Pancreas (tissue), 10 donors: ENCODE data around the gene SLC35A4. TPM values are rescaled to one million over a fixed set of nuclear protein-coding genes. Genes with fewer than 3 reads are reported as not detected.
"Not testable (repeated sequence)": the region's sequence is repeated elsewhere in the genome, so short reads cannot be mapped to it uniquely, and the experiment has no call there.

Experiments used
- ATAC-seq, 4 donors: fragments of 200-7000 bp; cut with Tn5 transposase; one replicate each; pipeline versions ENCODE4 v1.8.0 to v1.9.1; 2020; ENCODE audit warnings: mild to moderate bottlenecking in 4 of 4, moderate library complexity in 4 of 4
- DNase-seq, 6 donors: peaks; one replicate each; pipeline ENCODE4 v3.0.0-alpha.2; 2020
- FAIRE-seq: peaks from 2 replicates; lab custom pipeline; 2012; peaks lifted over from hg19 to GRCh38; lab: Jason Lieb, UNC
- H3K27ac ChIP-seq, 4 donors: fragments of 200-600 bp; sonication (generic); 1 replicate in 3 of 4; 2 replicates in 1 of 4; pipeline versions ENCODE4 v1.5.0 to v1.8.0; 2020
- H3K27me3 ChIP-seq, 4 donors: fragments of 200-600 bp; one replicate each; pipeline ENCODE4 v1.8.0; 2021
- H3K36me3 ChIP-seq, 3 donors: fragments of 200-600 bp; sonication (generic) in 1 of 3; one replicate each; pipeline versions ENCODE4 v1.5.0 to v1.8.0; 2020 to 2021
- H3K4me1 ChIP-seq, 3 donors: fragments of 200-600 bp; one replicate each; pipeline ENCODE4 v1.8.0; 2021
- H3K4me3 ChIP-seq, 4 donors: fragments of 200-600 bp; sonication (generic) in 2 of 4; one replicate each; pipeline versions ENCODE4 v1.5.0 to v1.8.0; 2020 to 2021
- H3K9me3 ChIP-seq, 4 donors: fragments of 200-600 bp; one replicate each; pipeline ENCODE4 v1.8.0; 2021
- WGBS, 2 donors: extraction: QIAGEN DNeasy Blood & Tissue Kit; methylation state at CpG; one replicate each; pipeline ENCODE4 v1.1.7; 2013; 5-methylcytosine and 5-hydroxymethylcytosine counted together
- intact Hi-C, 3 donors: fragments of 100-400 bp; cut with DNase I; formaldehyde crosslinking; loops; one replicate each; pipeline versions ENCODE4 v1.11.1 to v1.14.2; 2022
- polyA plus RNA-seq, 2 donors: library from polyadenylated mRNA; stranded (reverse); fragments of 200-250 nt; gene quantifications; one replicate each; pipeline ENCODE4 v1.2.3, GENCODE V29; 2013
- total RNA-seq, 6 donors: library from RNA; stranded (reverse); fragmentation: NEBNext Ultra II Directional in 4 of 6; extraction: Animal tissue kit (Norgen Biotek cat#: 25700) in 4 of 6; gene quantifications; one replicate each; pipeline versions ENCODE4 v1.2.1 to v1.2.4, GENCODE V29; 2021 to 2023
- TF ChIP-seq, protein P1 (sequence below), 4 donors: fragments of 200-600 bp; sonication (generic) in 3 of 4; IDR thresholded peaks; one replicate each; pipeline versions ENCODE4 v1.5.0 to v1.8.0; 2021; ENCODE audit warnings: antibody characterized with exemption in 4 of 4
- donor health status: healthy with polysubstance abuse.
- donor health status: DM: no; HTN: no; CAD: no; lungs with moderate emphysema.
- donor health status: DM: no; HTN: no; CAD: no.
- donor health status: control.
- donor health status: control.
- donor health status: Bipolar disorder and iron deficiency.
- donor health status: DM: yes; HTN: yes; CAD: no.
- donor health status: DM: no; HTN: no; CAD: no.
- donor health status: DM: no; HTN: no; CAD: no.
- donor health status: DM: yes; HTN: yes; CAD: no.

SLC35A4 gene
- total and polyA plus RNA-seq, 8 donors = 17.0 to 36.5 (median 25.4) TPM

DNA sequence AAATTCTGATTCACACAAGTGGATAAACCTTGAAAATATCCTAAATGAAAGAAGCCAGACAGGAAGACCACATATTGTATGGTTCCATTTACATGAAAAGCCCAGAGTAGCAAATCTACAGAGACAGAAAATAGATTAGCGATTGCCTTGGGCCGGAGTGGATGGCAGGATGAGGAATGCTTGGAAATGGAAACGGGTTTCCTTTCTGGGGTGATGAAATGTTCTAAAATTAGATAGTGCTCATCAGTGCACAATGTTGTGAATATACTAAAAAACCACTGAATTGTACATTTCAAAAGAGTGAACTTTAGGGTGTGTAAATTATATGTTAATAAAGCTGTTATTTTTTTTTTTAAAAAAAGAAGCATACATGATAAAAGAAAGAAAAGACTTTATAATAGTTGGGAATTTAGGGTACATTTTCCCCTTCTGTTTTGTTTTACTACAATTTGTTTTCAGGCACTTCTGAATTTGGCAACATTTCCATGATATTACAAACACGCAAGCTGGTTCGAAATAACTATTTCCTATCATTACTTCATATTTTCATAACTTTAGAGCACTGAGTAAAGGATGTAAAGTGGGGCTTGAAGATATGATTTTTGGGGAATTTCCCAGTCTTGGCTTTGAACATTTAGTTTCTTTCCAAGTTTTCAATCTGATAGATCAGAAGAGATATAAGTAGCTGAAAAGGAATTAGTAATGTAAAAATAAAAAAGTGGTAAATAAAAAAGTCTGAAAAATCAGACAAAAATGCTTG is 23.9 kb downstream of the SLC35A4 start:
- no peaks in the 10 kb centered on the region for H3K9me3 ChIP-seq
- FAIRE-seq (no peak), DNase-seq (no peak), ATAC-seq (peak in 2 of 4 donors; percentile 31 to 66)
- H3K4me3 ChIP-seq = no peak overlapping the region
- WGBS, 2 donors = 73 to 81% methylated on average over 5 of the region's 5 CpGs
- H3K27ac ChIP-seq = peak overlapping the region in 1 of 4 donors; percentile 8
- no peaks in the 10 kb centered on the region for H3K27me3 ChIP-seq
- intact Hi-C loops = no loop called here
- H3K36me3 ChIP-seq = no peaks in the 10 kb centered on the region
- TF ChIP-seq, protein P1, sequence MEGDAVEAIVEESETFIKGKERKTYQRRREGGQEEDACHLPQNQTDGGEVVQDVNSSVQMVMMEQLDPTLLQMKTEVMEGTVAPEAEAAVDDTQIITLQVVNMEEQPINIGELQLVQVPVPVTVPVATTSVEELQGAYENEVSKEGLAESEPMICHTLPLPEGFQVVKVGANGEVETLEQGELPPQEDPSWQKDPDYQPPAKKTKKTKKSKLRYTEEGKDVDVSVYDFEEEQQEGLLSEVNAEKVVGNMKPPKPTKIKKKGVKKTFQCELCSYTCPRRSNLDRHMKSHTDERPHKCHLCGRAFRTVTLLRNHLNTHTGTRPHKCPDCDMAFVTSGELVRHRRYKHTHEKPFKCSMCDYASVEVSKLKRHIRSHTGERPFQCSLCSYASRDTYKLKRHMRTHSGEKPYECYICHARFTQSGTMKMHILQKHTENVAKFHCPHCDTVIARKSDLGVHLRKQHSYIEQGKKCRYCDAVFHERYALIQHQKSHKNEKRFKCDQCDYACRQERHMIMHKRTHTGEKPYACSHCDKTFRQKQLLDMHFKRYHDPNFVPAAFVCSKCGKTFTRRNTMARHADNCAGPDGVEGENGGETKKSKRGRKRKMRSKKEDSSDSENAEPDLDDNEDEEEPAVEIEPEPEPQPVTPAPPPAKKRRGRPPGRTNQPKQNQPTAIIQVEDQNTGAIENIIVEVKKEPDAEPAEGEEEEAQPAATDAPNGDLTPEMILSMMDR (IDR thresholded peaks at IDR 0.05) = no peak
- H3K4me1 ChIP-seq = no peaks in the 10 kb centered on the region

DNA sequence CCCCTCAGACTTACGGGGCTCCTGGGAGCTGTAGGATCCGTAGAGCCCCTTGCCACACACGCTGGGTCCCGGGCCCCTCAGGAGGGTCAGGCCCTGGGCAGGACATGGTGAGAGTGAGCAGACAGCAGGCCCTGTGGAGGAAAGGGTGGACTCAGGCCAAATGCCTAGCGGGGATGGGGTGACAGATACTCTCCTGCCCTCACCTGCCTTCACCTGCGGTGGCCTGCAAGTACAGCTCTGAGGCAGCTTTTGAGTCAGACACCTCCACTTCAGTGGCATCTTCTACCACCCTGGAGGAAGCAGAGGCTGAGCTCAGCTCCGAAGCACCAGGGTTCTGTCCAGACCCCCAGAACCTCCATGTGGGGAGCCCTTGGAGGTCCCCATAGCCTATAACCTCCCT is 26.2 kb downstream of the SLC35A4 start:
- no peaks in the 10 kb centered on the region for H3K9me3 ChIP-seq
- H3K4me3 ChIP-seq = no peak overlapping the region
- DNase-seq = no peak
- TF ChIP-seq, protein P1 (IDR thresholded peaks at IDR 0.05) = no peak
- intact Hi-C loops = no loop called here
- H3K36me3 ChIP-seq = no peaks in the 10 kb centered on the region
- H3K27me3 ChIP-seq = no peaks in the 10 kb centered on the region
- ATAC-seq = no peak
- 78% methylated on average over 7 of the region's 7 CpGs for WGBS, 2 donors
- FAIRE-seq = no peak
- no peak overlapping the region for H3K27ac ChIP-seq
- peaks cover 0 to 9% (median 0%) of the 10 kb centered on the region in 3 donors for H3K4me1 ChIP-seq

DNA sequence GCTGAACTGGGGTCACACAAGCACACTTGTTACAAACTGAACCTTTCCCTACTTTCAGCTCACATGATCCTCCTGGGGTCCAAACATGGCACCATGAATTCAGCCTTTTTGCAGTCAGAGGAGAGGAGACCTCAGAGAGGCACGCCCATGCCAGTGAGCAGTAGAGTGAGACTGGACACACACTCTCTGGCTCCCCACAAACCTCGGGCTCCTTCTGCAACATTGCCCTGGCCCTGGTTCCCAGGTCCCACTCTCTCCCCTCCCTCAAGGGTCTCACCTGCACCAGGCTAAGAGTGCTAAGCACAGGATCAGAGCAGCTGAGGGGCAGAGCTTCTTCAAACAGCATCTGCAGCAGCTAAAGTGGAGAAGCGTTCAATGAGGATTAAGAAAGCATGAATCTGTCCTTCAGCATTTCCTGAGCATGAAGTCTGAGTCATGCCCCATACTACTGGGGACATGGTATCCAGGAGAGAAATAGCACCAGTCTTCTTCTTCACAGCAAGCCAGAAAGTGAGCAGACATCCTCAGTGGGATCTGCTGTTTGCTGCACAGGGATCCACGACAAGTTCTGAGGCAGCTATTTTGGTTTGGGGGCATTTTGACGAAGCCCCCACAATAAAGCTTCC is 27.2 kb downstream of the SLC35A4 start:
- TF ChIP-seq, protein P1 (IDR thresholded peaks at IDR 0.05) = no peak
- FAIRE-seq (no peak), DNase-seq (no peak), ATAC-seq (no peak)
- H3K36me3 ChIP-seq = no peaks in the 10 kb centered on the region
- peaks cover 0 to 10% (median 0%) of the 10 kb centered on the region in 3 donors for H3K4me1 ChIP-seq
- H3K4me3 ChIP-seq = no peak overlapping the region
- no peak overlapping the region for H3K27ac ChIP-seq
- intact Hi-C loops = no loop called here
- WGBS, 2 donors = 65 to 72% methylated on average over 5 of the region's 5 CpGs
- no peaks in the 10 kb centered on the region for H3K27me3 ChIP-seq
- no peaks in the 10 kb centered on the region for H3K9me3 ChIP-seq

DNA sequence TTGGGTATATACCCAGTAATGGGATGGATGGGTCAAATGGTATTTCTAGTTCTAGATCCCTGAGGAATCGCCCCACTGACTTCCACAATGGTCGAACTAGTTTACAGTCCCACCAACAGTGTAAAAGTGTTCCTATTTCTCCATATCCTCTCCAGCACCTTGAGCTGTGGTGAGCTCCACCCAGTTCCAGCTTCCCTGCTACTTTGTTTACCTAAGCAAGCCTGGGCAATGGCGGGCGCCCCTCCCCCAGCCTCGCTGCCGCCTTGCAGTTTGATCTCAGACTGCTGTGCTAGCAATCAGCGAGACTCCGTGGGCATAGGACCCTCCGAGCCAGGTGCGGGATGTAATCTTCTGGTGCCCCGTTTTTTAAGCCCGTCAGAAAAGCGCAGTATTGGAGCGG is 28.4 kb downstream of the SLC35A4 start:
- H3K4me3 ChIP-seq = peak overlapping the region in 1 of 4 donors; percentile 10
- DNase-seq, FAIRE-seq, H3K27ac ChIP-seq, H3K27me3 ChIP-seq, H3K36me3 ChIP-seq, intact Hi-C loops, H3K4me1 ChIP-seq, H3K9me3 ChIP-seq, ATAC-seq: not testable (repeated sequence)
- WGBS, 2 donors = 25 to 27% methylated on average over 11 to 12 of the region's 14 CpGs

DNA sequence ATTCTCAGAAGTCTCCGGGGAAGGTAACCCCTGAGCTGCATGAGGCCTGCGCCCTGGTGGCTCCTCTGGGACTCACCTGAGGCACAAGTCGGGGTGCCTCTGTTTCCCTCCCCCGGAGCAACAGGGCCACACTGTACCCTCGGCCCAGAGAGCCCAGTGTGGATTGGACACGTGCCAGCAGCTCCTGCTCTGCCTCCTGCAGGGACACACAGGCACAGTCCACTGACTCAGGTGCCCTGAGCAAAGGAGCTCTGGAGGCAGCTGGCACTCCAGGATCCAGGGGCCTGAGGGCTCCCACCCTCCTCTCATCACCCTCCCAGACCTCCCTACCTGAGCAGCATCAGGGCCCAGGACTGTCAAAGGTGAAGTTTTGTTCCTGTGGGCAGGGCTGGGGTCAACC is 29.5 kb downstream of the SLC35A4 start:
- Histone ChIP-seq H3K36me3 (no peaks in the 10 kb centered on the region), H3K4me1 (peaks cover 0 to 10% (median 0%) of the 10 kb centered on the region in 3 donors), H3K27me3 (no peaks in the 10 kb centered on the region), H3K4me3 (no peak overlapping the region), H3K9me3 (no peaks in the 10 kb centered on the region), H3K27ac (no peak overlapping the region)
- intact Hi-C loops = no loop called here
- peak in 3 of 6 donors; percentile 51 to 77 (median 61) for DNase-seq
- TF ChIP-seq, protein P1 (IDR thresholded peaks at IDR 0.05) = no peak
- no peak for FAIRE-seq
- ATAC-seq = no peak
- 66 to 69% methylated on average over 6 of the region's 6 CpGs for WGBS, 2 donors
